ENCODE results near the gene FOXP1. TPM values are rescaled to one million over a fixed set of nuclear protein-coding genes. Genes with fewer than 3 reads are reported as not detected.
A peak's percentile ranks its signal among the peaks of the same experiment; 100 is the strongest.

The FOXP1 gene
- total RNA-seq, 4 donors from 2014 or later = 86.4 to 107 (median 93.8) TPM

GRCh38 chr3:70985572-70985971 lies 598.0 kb downstream of the FOXP1 start:
- Histone ChIP-seq H3K27ac (no peak overlapping the region), H3K36me3 (peaks cover 0 to 22% (median 6%) of the 10 kb centered on the region in 3 donors), H3K27me3 (no peaks in the 10 kb centered on the region), H3K4me3 (no peak overlapping the region), H3K4me1 (peaks cover 0 to 57% (median 21%) of the 10 kb centered on the region in 4 donors), H3K9me3 (no peaks in the 10 kb centered on the region)
- DNase-seq (ENCODE audit: low spot score in 2 of 2) = no peak
- WGBS, 2 donors = 53 to 67% methylated on average over 4 of the region's 4 CpGs
- TF ChIP-seq EP300 (IDR thresholded peaks at IDR 0.05) (no peak), POLR2A (IDR thresholded peaks at IDR 0.05) (no peak), CTCF (IDR thresholded peaks at IDR 0.05) (no peak)

DNA sequence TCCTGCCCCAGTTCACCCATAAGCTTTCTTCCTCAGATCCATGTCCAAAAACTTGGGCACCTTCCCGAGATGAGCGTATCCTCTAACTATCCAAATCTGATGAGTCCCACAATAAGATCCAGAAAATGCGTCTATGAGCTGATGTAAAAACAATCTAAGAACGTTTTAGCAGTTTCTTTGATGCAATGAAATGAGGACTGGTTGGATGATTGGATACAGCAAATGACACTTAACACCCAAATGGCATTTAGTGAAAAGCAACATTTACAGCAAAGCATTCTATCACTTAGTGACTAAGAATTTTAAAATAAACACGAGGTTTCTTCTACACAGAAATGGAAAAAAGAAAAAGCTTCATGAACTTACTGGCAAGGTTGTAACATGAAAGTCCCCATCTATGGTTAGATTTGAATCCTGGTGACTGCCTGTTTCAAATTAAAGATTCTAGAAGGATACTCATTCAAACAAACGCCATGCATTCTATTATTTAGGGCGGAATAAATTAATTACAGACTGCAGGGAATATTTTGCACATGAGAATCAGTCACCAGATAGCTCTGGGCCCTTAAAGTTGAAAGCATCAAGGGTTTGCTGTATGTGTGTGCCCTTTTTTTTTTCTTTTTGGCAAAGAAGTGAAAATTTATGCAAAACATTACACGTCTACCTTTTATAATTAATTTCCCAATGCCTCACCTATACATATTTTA lies 598.6 kb downstream of the FOXP1 start:
- Histone ChIP-seq H3K9me3 (no peaks in the 10 kb centered on the region), H3K27me3 (no peaks in the 10 kb centered on the region), H3K36me3 (peaks cover 0 to 23% (median 6%) of the 10 kb centered on the region in 3 donors), H3K27ac (peak overlapping the region in 1 of 4 donors; percentile 90), H3K4me3 (no peak overlapping the region), H3K4me1 (peaks cover 0 to 60% (median 21%) of the 10 kb centered on the region in 4 donors)
- TF ChIP-seq CTCF (IDR thresholded peaks at IDR 0.05) (no peak), POLR2A (IDR thresholded peaks at IDR 0.05) (no peak), EP300 (IDR thresholded peaks at IDR 0.05) (no peak)
- WGBS, 2 donors = 85 to 87% methylated on average over 8 of the region's 8 CpGs
- no peak for DNase-seq (ENCODE audit: low spot score in 2 of 2)

- 28 to 30% methylated on average over 6 of the region's 6 CpGs for WGBS, 2 donors
- Histone ChIP-seq H3K4me3 (no peak overlapping the region), H3K4me1 (peaks cover 0 to 45% (median 19%) of the 10 kb centered on the region in 4 donors), H3K9me3 (no peaks in the 10 kb centered on the region), H3K36me3 (peaks cover 0 to 26% (median 6%) of the 10 kb centered on the region in 3 donors), H3K27me3 (no peaks in the 10 kb centered on the region), H3K27ac (peak overlapping the region; percentile 47 to 90 (median 75))
- TF ChIP-seq CTCF (IDR thresholded peaks at IDR 0.05) (no peak), EP300 (IDR thresholded peaks at IDR 0.05) (peak in 1 of 2 donors; percentile 81)
- peak; percentile 26 to 37 for DNase-seq (ENCODE audit: low spot score in 2 of 2)
Observed at GRCh38 chr3:70982700-70983140, 600.8 kb downstream of the FOXP1 start.

DNA sequence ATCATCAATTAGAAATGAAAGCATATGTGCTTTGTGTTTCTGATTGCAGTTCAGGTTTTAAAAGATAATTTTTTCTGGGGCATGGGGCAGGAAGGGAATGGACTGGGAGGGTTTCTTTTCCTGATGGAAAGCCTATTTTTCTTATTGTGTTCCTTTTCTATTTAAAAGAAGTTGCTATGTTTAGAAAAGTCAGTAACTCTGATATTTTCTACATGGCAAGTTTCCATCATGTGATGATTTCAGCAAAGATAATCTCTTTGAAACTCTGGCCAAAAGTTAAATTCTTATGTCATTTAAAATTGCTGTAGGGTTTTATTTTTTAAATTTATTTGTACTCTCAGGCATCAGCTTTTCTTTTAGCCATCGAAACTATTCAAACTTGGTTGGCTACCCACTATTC lies 601.2 kb downstream of the FOXP1 start:
- 53 to 56% methylated on average over 1 of the region's 1 CpG for WGBS, 2 donors
- H3K27me3 ChIP-seq = no peaks in the 10 kb centered on the region
- no peaks in the 10 kb centered on the region for H3K9me3 ChIP-seq
- H3K4me3 ChIP-seq = no peak overlapping the region
- no peak for DNase-seq (ENCODE audit: low spot score in 2 of 2)
- H3K36me3 ChIP-seq = peaks cover 0 to 26% (median 6%) of the 10 kb centered on the region in 3 donors
- peaks cover 0 to 45% (median 19%) of the 10 kb centered on the region in 4 donors for H3K4me1 ChIP-seq
- H3K27ac ChIP-seq = peak overlapping the region; percentile 47 to 90 (median 75)
- no peak for TF ChIP-seq EP300 (IDR thresholded peaks at IDR 0.05)
- no peak for TF ChIP-seq POLR2A (IDR thresholded peaks at IDR 0.05)
- no peak for TF ChIP-seq CTCF (IDR thresholded peaks at IDR 0.05)

DNA sequence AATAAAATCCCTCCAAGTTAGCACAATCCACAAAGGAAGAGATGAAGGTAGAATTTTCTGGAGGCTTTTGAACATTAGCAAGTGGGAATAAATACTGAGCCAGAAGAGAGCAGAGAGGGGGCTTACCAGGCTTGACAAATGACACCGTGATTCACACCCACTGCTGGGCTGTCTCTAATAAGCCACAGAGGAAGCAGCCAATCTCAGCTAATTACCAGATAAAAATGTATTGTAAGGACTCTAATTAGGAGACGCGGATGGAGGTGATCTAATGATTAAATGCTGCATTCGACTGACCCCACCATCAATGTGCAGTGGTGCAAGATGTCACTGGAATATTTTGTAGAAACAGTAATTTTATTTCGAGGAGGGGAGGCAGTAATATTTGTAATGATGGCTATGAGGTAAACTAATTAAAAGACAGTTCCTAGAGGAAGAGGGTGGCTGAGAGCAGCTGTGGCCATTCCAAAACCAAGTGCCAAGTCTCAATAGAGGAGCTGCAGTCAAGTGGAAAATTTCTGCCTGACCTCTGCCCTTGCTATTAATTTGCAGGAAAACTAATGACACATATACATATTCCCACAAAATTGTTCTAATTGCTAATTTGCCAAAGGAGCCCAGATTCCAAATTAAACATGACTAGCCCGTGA lies 602.2 kb downstream of the FOXP1 start:
- Histone ChIP-seq H3K4me1 (peaks cover 0 to 45% (median 19%) of the 10 kb centered on the region in 4 donors), H3K27me3 (no peaks in the 10 kb centered on the region), H3K27ac (peak overlapping the region in 3 of 4 donors; percentile 69 to 90 (median 81)), H3K4me3 (no peak overlapping the region), H3K9me3 (no peaks in the 10 kb centered on the region), H3K36me3 (peaks cover 0 to 28% (median 2%) of the 10 kb centered on the region in 3 donors)
- 73 to 78% methylated on average over 6 of the region's 6 CpGs for WGBS, 2 donors
- TF ChIP-seq POLR2A (IDR thresholded peaks at IDR 0.05) = no peak
- DNase-seq (ENCODE audit: low spot score in 2 of 2) = no peak
